ENCODE measurements around the gene PAGE1. TPM values are rescaled to one million over a fixed set of nuclear protein-coding genes. Genes with fewer than 3 reads are reported as not detected.
"Not testable (repeated sequence)": the region's sequence is repeated elsewhere in the genome, so short reads cannot be mapped to it uniquely, and the experiment has no call there.

The PAGE1 gene, protein sequence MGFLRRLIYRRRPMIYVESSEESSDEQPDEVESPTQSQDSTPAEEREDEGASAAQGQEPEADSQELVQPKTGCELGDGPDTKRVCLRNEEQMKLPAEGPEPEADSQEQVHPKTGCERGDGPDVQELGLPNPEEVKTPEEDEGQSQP
- total RNA-seq, result not detected

DNA sequence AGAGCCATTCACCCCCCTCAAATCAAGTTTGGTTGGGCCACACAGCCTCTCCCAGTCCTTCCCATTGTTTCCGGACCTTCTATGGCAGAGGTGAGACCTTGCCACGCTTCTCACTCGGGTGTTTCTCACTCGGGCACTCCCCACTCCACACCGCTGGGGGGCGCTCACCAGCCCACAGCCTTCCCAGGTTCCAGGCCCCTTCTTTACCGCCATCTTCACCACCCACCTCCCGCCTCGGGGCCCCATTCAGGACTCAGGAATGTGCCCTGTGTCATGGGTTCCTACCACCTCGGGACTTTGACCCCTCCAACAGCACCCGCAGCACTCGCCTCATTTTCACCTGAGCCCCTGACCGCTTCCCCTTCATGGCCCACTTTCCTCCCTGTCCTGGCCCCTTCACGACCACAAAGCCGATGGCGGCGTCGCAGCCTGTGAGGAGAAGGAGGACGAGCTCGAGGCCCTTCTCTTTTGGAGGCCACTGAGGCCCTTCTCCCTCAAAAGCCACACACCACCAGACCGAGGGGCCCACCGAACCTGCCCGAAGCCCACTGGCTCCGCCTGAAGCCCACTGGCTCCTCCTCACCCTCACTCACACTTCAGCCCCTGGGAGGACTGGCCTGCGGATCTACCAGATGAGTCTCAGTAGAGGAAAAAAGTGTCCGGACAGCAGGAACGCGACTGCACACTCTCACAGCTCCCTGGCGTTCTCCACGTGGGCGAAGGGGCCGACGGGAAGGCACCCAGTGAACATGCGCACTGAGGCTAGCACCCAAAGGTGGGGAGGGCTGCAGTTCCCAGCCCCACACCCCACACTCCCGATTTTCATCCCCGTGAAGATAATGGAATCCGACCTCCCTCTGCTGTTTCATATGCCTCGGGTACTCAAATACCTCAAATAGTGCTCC lies at the start of gene PAGE1:
TSS of gene PAGE1 (minus strand) at position 709 of the 905 bp plus-strand sequence. CDS start 1,214 bp downstream, outside the sequence.
- no peak for DNase-seq (ENCODE audit: low spot score)

DNA sequence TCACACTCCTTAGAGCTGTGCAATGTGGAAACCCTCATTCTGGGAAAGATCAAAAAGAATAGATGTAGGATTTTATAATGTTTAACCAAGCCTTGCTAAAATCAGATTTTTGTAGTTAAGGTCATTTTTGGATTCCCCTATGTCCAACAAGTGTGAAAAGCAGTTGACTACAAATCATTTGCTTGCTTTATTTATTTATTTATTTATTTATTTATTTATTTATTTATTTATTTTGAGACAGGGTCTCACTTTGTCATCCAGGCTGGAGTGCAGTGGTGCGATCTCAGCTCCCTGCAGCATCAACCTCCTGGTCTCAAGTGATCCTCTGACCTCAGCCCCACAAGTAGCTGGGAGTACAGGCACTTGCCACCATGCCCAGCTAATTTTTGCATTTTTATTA lies 45.7 kb upstream of the PAGE1 start:
- not testable (repeated sequence) for DNase-seq (ENCODE audit: low spot score)

DNA sequence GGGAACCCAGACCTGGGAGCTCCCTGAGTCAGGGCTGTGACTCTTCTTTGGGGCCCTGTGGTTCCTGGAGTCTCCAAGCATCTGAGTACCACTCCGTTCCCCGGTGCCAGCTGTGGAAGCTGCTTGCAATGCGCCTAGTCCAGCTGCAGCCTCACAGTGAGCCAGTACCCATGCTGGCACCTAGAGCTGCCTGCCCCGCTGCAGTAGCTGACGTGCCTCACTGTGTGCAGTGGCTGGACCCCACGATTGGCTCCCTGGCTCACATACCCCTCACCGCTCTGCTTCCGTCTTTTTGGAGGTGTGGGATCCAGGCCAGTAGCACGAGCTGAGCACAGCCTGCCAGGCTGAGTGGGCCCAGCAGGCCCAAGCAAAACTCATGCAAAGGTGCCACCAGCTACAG lies 32.1 kb upstream of the PAGE1 start:
- no peak for DNase-seq (ENCODE audit: low spot score)

DNA sequence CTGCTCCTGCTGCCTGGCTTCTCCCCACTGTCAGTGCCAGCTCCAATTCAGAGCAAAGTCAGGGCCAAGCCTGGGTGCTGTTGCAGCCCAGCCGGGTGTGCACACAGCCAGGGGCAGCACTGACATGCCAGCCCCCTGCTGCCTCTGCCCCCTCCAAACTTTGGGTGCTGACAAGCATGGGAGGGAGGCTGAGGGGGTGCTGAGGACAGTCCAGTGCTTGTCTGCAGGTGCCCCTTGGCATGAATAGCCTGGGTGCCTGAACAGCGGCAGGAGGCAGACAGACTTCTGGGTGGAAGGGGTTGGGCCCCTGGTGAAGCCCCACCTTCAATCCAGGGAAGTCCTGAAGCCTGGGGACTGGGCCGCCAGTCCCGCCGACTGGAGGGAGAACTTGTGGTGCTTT lies 31.2 kb upstream of the PAGE1 start:
- DNase-seq (ENCODE audit: low spot score), result no peak

DNA sequence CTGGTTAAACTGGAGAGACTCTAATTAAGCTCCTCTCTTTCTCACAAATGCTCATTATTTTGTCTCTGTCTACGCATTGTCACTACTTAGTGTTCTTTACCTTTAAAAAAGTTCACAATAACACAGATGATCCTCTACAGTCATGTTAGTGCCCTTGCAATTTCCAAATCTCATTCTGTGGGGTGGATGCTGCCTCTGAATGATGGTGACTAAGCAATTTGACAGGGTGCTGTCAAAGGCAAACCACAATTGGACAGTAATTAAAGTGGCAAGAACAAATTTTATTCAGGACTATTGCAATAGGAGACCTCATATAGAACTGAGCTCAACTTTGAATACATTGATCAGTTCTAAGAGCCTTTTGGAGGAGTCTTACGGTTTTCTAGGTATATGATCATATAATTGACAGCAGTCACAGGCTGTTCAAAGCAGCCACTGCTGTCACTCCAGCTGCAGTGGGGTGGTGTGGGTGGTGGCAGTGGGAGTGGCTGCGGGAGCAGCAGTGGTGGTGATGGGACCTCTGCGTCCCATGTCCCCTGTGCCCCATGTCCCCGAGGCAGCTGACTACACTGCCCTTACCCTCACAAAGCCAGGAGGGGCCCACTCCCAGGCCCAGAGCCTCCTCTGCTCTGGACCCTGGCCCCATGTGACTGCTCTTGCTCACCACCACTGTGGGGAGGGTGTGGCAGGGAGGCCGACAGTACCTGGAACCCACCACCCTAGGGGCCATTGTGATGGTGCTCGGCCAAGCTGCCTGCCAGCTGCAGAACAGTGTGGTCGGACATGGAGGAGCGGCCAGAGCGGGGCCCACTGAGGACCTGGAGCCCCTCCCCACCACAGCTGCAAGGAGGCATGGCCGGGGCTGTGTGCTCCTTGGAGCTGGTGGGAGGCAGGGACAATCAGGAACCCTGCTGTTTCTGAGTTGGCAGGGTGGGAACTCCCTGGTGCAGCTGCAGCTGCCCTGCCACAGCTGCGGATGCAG lies 30.4 kb upstream of the PAGE1 start:
- DNase-seq (ENCODE audit: low spot score), result no peak

DNA sequence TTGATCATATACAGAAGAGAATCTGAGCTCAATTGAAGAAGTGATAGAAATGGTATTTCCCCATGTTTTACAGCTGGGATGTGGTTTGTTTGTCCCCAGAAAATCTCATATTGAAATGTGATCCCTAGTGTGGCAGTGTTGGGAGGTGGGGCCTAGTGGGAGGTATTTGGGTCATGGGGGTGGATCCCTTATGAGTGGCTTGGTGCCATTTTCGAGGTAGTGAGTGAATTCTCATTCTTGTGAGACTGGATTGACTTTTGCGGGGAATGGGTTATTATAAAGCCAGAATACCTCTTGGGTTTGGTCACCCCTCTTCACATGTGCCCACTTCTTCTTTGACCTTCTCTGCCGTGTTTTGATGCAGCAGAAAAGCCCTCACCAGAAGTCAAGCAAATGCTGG lies 29.6 kb upstream of the PAGE1 start:
- no peak for DNase-seq (ENCODE audit: low spot score)

DNA sequence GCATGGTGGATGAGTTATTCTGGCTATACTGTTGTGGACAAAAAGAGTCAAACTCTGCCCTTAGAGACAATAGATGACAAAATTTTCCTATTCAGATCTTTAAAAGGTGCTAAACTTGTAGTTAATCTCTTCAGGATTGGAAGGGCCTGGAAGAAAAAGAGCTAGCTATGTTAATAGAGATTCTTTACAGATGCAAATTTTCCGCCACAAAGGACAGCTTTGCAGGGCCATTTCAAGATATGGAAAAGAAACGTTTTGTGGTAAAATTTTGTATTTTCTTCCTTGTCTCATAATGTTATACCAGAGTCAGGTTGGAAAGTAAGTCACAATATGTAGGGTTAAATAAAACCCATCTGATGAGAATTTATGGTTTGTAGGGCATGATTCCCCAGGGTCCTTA lies 24.3 kb upstream of the PAGE1 start:
- DNase-seq (ENCODE audit: low spot score), result not testable (repeated sequence)

DNA sequence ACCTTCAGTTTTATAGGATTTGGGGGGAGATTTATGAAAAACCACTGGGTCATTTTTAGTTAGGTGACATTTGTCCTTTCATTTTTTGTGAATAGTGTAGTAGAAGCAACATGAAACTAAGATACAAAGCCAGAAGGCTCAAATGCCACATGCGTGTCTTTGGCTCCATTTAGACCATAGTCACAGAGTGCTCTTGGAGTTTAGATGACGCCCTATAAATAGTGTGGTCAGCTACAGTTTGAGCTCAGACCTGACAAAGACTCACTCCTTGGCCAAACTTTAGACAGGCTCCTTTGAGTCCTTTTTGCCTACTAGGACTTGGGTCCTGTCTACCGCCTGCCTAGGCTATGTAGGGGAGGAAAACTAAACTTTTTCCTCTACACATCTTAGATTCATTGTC lies 16.8 kb upstream of the PAGE1 start:
- no peak for DNase-seq (ENCODE audit: low spot score)

DNA sequence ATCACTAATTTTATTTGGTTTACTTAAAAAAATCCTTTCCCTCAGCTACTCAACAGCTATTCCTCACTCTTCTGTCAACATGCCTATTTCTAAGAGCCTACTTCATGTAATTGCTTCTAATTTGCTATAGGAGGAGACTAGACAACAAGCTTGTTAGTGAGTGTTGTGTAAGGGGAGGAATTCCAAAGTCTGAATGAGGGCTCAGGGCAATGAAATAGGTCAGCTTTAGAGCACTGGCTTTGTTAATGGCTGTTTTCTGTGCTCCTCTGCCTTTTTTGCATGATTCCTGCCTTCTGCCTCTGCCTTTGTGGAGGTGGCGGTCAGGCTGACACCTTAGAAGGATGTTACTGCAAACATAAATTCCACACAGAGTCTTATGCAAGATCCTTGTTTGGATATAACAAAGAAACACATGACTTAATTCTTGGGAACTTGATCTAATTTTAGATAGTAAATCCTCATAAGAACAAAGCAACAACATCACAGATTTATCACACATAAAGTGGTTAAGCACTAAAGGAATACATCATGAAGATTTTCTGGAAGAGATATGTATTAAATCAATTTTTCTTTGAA lies 15.0 kb upstream of the PAGE1 start:
- DNase-seq (ENCODE audit: low spot score), result no peak

DNA sequence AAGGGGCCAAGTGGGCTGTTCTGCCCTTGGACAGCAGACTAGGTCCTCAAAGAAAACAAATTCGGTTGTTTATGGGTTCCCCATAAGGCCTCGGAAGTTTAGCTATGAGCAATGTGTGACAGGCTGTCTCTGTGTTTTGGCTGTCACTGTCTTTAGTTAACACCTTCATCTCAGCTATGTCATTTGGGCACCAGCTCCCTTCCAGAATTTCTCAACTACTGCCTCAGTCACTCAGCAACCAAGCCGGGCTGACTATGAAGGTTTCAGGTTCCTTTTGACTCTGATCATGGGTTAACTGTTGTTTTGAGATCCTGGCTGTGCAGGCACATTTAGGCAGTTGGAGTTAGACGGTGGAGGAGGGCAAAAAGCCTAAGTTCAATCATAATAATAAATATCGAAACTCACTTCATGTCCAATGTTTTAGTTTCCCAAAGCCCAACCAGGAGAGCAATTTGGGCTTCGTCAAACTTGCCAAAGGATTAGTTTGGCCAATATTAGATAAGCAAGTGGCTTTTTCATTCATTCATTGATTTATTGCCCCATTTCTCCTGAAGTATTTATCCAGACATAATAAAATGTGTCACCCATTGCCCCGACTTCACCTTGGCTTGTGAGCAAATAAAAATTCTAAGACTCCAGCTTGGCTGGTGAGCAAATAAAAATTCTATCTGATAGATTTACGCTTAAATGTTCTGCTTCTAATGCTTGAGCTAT lies 9.1 kb upstream of the PAGE1 start:
- DNase-seq (ENCODE audit: low spot score), result no peak

DNA sequence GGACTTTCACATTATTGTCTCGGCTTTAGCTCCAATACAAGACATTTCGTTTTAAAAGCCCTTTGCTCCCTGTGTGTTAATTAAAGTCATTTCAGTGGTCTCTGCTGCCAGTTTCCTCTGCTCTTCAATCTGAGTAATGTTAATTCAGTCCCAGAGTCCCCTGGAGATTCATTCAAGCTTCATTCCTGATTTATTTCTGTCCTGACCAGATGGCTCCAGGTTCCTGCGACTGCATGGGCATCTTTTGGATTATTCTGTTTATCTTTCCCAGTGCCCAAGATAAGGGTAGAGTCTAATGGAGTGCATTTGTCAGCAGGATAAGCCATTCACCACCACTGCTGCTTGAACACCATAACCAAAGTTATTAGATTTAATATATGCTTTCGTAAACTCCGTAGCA lies 6.1 kb upstream of the PAGE1 start:
- DNase-seq (ENCODE audit: low spot score), result no peak

DNA sequence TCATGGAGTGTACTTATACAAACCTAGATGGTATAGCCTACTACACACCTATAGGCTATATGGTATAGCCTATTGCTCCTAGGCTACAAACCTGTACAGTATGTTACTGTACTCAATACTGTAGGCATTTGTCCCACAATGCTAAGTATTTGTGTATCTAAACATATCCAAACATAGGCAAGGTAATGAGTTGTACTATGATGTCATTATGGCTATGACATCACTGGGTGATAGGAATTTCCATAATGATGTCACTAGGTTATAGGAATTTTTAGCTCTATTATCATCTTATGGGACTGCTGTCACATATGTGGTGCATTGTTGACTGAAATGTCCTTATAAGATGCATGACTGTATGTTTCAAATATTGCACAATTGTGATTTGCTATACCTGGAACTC lies 5.5 kb upstream of the PAGE1 start:
- no peak for DNase-seq (ENCODE audit: low spot score)

DNA sequence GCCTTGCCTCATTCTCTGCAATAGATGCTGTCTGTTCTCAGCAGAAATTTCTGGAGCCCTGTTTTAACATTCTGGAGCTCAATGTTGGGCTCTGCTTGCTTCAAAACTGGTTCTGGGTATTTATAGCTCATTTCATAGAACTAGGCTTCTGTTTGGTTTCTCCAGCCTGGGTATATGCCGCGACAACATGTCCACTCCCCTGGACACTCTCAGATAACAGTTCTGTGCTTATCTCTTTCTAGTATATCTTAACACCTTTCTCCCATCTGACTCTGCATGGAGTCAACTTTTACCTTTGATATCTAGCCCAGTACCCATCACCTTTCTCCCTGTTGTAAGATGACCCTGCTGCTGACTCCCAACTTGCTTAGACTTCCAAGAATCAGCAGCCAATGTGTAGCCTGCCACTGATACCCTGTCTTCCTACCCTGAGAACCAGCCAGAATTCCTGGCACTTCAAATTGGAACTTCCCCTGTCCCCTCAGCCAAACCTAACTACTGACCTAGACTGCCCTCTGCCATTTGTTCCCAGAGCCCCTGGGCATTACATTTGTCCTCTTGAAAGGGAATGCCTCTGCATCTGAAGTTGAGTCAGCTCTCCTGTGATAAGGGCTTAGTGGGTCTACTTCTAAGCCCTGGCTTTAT lies 20.6 kb downstream of the PAGE1 start:
- no peak for DNase-seq (ENCODE audit: low spot score)

DNA sequence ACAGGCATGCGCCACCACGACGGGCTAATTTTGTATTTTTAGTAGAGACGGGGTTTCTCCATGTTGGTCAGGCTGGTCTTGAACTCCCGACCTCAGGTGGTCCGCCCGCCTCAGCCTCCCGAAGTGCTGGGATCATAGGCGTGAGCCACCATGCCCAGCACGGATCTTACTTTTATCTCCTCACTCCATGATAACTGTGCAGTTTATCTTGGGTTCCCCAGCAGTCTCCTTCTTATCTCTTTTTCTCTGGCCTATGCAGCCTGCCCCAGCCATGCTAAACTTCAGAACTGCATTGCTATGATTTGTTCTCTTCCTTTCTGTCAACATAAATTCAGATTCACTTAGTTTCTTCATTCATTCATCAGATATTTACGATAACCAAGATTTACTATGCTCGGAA lies 22.4 kb downstream of the PAGE1 start:
- DNase-seq (ENCODE audit: low spot score), result no peak

DNA sequence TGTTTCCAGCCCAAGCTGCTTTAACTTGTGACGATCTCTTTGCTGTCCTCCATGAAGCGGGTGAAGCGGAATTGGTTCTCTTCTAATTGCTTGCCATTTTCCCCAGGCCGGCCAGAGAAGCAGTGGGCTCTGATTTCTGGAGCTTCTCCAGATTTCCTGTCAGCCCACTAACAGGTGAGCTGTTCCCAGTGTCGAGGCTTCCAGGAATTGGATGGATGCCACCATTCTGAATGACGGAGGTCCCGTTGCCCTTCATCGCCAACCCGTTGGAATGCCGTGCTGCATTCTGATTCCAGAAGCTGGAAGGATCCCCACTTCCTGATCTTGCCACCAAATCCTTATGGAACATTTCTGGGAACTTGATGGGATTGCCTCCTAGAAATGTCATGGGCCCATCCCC lies 31.0 kb downstream of the PAGE1 start:
- DNase-seq (ENCODE audit: low spot score), result no peak

DNA sequence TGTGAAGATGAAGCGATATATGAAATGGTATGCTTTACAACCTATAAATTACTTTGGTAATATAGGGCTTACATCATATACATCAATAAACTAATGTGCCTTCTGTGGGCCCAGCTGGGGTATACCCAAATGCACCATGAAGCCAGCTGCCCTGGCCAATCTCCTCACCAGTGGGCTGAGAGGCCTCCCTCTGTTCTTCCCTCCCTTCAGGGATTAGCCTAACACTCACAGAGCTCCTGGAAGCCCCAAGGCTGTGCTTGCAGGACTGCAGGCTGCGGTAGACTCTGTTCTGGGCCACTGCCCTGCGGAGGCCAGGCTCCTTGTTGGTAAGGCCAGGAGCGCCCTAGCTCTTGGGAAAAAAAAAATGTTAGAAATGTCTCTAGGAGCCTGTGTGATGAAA lies 33.9 kb downstream of the PAGE1 start:
- DNase-seq (ENCODE audit: low spot score), result no peak

DNA sequence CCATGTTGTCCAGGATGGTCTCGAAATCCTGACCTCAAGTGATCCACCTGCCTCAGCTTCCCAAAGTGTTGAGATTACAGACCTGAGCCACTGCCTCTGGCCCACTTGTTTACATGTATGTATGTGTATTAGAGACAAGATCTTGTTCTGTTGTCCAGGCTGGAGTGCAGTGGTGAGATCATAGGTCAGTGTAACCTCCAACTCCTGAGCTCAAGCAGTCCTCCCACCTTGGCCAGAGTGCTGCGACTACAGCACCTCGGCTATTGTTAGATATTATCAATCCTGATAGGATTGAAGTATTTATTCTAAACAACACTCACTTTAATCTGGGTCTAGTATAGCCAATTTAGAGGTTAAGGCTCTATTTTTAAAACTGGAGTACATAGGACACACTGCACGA lies 36.0 kb downstream of the PAGE1 start:
- DNase-seq (ENCODE audit: low spot score), result no peak

DNA sequence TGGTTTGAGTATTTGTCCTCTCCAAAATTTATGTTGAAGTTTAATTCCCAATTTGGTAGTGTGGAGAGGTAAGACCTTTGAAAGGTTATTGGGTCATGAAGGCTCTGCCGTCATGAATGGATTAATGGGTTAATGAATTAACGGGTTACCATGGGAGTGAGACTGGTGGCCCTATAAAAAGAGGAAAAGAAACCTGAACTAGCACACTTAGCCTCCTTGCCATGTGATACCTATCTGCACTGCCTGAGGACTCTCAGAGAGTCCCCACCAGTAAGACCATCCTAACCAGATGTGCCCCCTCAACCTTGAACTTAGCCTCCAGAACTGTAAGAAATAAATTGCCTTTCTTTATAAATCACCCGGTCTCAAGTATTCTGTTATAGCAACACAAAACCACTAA lies 39.3 kb downstream of the PAGE1 start:
- no peak for DNase-seq (ENCODE audit: low spot score)

DNA sequence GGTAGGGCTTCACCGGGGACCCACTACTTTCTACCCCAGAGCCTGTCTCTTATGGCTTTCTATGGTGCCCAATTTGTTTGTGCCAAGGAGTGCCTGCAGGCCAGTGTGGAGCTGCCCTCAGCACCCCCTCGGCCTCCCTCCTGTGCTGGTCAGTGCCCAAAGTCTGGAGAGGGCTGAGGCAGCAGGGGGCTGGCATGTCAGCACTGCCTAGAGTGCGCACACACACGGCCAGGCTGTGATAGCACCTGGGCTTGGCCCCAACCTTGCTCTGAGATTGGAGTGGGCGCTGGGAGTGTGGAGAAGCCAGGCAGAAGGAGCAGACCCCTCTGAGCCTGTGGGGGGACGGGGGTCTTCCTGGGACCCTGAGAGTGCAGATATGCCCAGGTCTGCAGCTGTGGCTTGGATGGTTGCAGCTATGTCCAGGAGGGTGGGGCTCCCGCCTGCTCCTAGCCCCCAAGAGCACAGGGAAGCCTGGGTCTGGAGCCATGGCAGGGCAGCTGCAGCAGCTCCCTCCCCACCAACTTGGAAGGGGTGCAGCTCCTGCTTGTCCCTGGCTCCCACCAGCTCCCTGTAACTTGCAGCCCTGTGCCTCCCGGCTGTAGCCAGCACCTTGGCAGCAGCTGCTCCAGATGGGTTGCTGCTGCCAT lies 50.7 kb downstream of the PAGE1 start:
- no peak for DNase-seq (ENCODE audit: low spot score)

Measured in mucosa of gallbladder (tissue), 1 donor.